ENCODE data around the gene GGA1. TPM values are rescaled to one million over a fixed set of nuclear protein-coding genes. Genes with fewer than 3 reads are reported as not detected.
A peak's percentile ranks its signal among the peaks of the same experiment; 100 is the strongest.

Gene GGA1
- total RNA-seq, 2 experiments from 2014 or later, result 59.5 to 64.4 TPM

DNA sequence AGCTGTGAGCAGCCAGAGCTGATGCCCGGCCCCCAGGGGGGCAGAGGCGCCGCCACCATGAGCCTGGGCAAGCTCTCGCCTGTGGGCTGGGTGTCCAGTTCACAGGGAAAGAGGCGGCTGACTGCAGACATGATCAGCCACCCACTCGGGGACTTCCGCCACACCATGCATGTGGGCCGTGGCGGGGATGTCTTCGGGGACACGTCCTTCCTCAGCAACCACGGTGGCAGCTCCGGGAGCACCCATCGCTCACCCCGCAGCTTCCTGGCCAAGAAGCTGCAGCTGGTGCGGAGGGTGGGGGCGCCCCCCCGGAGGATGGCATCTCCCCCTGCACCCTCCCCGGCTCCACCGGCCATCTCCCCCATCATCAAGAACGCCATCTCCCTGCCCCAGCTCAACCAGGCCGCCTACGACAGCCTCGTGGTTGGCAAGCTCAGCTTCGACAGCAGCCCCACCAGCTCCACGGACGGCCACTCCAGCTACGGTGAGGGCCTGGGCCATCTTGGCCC is 42.3 kb upstream of the GGA1 start:
- ChIA-PET POLR2A (interaction anchor here (0.8 to 6.4 kb wide), 16 partner anchors 10 to 322 kb away, joined by 3 to 39 read pairs (median 4); partner anchors contain the start of genes MFNG and RAC2), CTCF (interaction anchor here (0.9 to 9.8 kb wide), 23 partner anchors 9 to 307 kb away, joined by 3 to 374 read pairs (median 5); partner anchors contain the start of genes GGA1, LGALS2, MFNG and PDXP)
- Mint-ChIP-seq H3K36me3 (ENCODE audit: low read depth) (peaks cover 3% of the 10 kb centered on the region), H3K4me1 (peaks cover 35% of the 10 kb centered on the region), H3K4me3 (peak overlapping the region; percentile 34), H3K27ac (peak overlapping the region; percentile 79), H3K9me3 (no peaks in the 10 kb centered on the region), H3K27me3 (peaks cover 46% of the 10 kb centered on the region)
- peak; percentile 62 for DNase-seq

DNA sequence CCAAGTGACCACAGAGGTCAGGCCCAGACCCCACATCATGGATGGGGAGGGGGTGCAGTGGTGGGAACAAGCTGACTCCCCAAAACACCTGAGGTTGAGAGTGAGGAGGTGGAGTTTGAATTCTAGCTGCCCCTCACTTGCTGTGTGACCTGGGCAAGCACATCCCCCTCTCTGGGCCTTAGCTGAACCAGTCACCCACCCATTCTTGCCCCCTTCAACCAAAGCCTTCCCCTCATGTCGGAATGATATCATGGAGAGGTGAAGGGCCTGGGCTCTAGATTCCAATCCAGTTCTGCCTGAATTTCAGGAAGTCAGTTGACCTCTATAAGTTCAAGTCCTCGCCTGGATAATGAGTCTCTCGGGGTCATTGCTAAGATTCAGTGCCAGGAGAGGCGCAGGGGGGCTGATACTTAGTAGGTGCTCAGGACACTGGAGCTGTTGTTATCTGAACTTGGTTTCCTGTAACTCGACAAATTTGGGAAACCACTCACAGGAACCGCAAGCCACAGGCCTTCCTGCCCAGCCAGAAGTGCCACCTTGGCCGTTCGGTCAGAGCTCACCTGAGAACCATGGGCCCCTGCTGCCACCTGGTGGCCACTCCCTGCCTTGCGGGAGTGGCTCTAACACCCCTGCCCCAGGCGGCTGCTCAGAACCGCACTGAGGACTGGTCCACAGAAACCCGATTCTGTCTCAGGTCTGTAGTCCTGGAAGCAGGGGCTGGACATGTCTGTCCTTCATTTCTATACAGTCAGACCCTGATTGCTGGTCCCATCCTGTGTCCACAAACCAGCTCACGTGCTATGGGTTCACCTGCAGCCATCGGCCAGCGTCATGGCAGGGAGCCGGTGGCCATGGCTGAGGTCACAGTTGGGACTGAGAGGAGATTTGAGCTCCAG is 41.5 kb upstream of the GGA1 start:
- no peaks in the 10 kb centered on the region for H3K36me3 Mint-ChIP-seq (ENCODE audit: low read depth)
- CTCF ChIA-PET, result interaction anchor here (0.6 to 9.8 kb wide), 36 partner anchors 8 to 487 kb away, joined by 3 to 374 read pairs (median 4); partner anchors contain the start of genes GGA1, LGALS1, LGALS2 and MFNG
- peak overlapping the region; percentile 79 for H3K27ac Mint-ChIP-seq
- peak; percentile 97 for DNase-seq
- POLR2A ChIA-PET, result interaction anchor here (0.8 to 6.4 kb wide), 21 partner anchors 11 to 338 kb away, joined by 3 to 39 read pairs (median 4); partner anchors contain the start of genes LGALS2, MFNG and RAC2
- H3K27me3 Mint-ChIP-seq, result peaks cover 44% of the 10 kb centered on the region
- H3K4me1 Mint-ChIP-seq, result peaks cover 28% of the 10 kb centered on the region
- peak overlapping the region; percentile 54 for H3K4me3 Mint-ChIP-seq
- H3K9me3 Mint-ChIP-seq, result no peaks in the 10 kb centered on the region

DNA sequence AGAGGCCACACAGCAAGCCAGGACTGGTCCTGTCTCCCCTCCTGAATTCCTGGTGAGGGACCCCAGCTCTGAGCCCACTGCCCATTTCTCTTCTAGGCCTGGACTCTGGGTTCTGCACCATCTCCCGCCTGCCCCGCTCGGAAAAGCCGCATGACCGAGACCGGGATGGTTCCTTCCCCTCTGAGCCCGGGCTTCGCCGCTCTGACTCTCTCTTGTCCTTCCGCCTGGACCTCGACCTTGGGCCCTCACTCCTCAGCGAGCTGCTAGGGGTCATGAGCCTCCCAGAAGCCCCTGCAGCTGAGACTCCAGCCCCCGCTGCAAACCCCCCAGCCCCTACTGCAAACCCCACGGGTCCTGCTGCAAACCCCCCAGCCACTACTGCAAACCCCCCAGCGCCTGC is 40.6 kb upstream of the GGA1 start:
- ChIA-PET CTCF (interaction anchor here (0.6 to 9.8 kb wide), 21 partner anchors 10 to 405 kb away, joined by 3 to 374 read pairs (median 7); partner anchors contain the start of genes GGA1, LGALS2 and PDXP), POLR2A (interaction anchor here (0.8 to 6.4 kb wide), 10 partner anchors 12 to 339 kb away, joined by 3 to 39 read pairs (median 7); partner anchors contain the start of genes LGALS2 and MFNG)
- Mint-ChIP-seq H3K27ac (no peak overlapping the region), H3K36me3 (ENCODE audit: low read depth) (no peaks in the 10 kb centered on the region), H3K4me3 (no peak overlapping the region), H3K27me3 (peaks cover 35% of the 10 kb centered on the region), H3K9me3 (no peaks in the 10 kb centered on the region), H3K4me1 (peaks cover 25% of the 10 kb centered on the region)
- DNase-seq, result no peak

DNA sequence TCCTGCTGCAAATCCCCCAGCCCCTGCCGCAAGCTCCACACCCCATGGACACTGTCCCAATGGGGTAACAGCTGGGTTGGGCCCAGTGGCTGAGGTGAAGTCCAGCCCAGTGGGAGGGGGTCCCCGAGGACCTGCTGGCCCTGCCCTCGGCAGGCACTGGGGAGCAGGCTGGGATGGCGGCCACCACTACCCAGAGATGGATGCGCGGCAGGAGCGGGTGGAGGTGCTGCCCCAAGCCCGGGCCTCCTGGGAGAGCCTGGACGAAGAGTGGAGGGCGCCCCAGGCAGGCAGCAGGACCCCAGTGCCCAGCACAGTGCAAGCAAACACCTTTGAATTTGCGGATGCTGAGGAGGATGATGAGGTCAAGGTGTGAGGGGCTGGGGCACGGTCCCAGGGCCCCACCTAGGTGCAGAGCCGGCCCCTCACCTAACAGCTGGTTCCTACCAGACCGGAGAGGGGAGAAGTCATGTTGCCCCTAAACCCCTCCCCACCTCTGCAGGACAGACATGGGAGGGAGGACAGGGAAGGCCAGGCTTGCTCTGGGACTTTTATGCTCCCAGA is 40.1 kb upstream of the GGA1 start:
- H3K4me3 Mint-ChIP-seq, result no peak overlapping the region
- no peaks in the 10 kb centered on the region for H3K36me3 Mint-ChIP-seq (ENCODE audit: low read depth)
- ChIA-PET POLR2A (interaction anchor here (1.4 to 4.6 kb wide), 4 partner anchors 11 to 339 kb away, joined by 4 to 39 read pairs (median 9); partner anchors contain the start of gene LGALS2), CTCF (interaction anchor here (0.6 to 9.8 kb wide), 7 partner anchors 11 to 135 kb away, joined by 3 to 374 read pairs (median 26); partner anchors contain the start of gene GGA1)
- H3K27me3 Mint-ChIP-seq, result peaks cover 34% of the 10 kb centered on the region
- no peaks in the 10 kb centered on the region for H3K9me3 Mint-ChIP-seq
- no peak overlapping the region for H3K27ac Mint-ChIP-seq
- H3K4me1 Mint-ChIP-seq, result peaks cover 25% of the 10 kb centered on the region
- no peak for DNase-seq

DNA sequence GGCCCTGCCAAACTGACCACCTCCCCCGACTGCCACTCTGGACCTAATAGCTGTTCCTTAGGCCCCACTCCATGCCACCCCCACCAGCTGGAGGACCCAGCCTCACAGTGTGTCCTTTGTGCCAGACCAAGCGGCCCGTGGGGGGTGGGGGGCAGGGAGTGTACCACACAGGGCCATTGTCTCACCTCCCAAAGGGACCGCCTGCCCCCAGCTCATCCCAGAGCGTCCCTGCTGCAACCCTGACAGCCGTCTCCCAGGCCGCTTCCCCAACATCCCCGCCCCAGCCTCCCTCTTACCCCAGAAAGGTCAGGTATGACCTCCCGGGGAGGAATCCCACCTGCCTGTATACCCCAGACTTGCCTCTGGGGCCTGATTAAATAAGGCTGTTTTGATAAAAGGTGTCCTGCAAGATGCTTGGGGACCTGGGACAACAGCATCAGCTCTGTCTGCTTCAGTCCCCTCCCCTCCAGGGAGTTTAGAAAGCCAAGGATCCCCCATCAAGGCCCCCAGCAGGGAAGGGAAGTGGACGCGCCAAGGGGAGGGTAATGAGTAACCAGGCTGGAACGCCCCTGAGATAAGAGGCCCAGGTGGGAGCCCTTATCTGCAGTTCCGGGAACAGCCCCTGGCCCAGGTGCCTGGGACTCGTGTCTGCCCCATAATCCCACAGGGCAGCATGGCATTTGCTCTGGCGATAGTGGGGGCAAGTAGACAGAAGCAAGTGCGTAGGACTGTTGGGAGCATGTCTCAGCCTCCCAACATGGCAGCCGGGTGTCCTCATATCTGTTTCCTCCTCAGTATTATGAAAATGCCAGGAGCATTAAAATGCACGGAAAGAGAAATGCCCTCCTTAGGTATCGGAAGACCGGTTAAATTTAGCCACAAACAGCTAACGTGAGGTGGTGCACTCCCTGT is 39.4 kb upstream of the GGA1 start:
- ChIA-PET CTCF (interaction anchor here (1.4 to 9.8 kb wide), 5 partner anchors 22 to 31 kb away, joined by 5 to 374 read pairs (median 10); no protein-coding TSS in a partner anchor), POLR2A (interaction anchor here (1.7 to 4.6 kb wide), 2 partner anchors 30 to 340 kb away, joined by 4 to 39 read pairs; no protein-coding TSS in a partner anchor)
- H3K4me1 Mint-ChIP-seq, result peaks cover 21% of the 10 kb centered on the region
- no peak for DNase-seq
- no peak overlapping the region for H3K27ac Mint-ChIP-seq
- H3K36me3 Mint-ChIP-seq (ENCODE audit: low read depth), result no peaks in the 10 kb centered on the region
- peaks cover 28% of the 10 kb centered on the region for H3K27me3 Mint-ChIP-seq
- no peaks in the 10 kb centered on the region for H3K9me3 Mint-ChIP-seq
- H3K4me3 Mint-ChIP-seq, result no peak overlapping the region

DNA sequence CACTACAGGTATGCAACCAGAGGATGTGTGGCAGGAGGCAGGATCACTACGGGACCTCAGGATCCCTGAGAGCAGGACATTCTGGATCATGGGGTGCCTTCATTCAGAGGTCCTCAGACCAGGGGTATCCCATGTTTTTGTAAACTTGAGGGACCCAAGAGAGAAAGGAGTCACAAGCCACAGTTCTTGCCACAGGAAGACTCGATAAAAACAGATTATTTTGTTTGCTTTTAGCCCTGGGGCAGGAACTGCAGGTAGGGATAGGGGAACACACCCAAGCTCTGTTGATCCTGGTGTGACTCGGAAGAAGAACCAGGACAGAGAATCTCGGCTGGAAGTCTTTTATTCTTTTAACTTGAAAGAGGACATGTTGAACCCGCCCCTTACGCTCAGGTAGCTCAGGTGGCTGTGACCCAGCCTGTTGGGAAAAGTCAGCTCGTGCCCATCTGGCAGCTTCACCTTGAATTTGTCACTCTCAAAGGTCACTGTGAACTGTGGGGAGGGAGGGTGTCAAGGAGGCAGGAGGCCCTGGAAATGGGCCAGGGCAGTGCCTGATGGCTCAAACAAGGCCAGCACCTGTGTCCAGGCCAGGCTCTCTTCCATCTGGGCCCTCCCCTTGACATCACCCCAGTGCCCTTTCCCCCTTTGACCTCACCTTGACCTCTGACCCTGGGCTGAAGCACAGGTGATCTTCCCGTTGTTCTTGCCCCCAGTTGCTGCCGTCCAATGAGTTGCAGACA is 38.5 kb upstream of the GGA1 start:
- Mint-ChIP-seq H3K27me3 (peaks cover 23% of the 10 kb centered on the region), H3K4me1 (peaks cover 21% of the 10 kb centered on the region), H3K27ac (no peak overlapping the region), H3K9me3 (no peaks in the 10 kb centered on the region), H3K4me3 (no peak overlapping the region), H3K36me3 (ENCODE audit: low read depth) (no peaks in the 10 kb centered on the region)
- CTCF ChIA-PET, result interaction anchor here (0.6 to 1.7 kb wide), 6 partner anchors 8 to 98 kb away, joined by 3 to 10 read pairs (median 5); no protein-coding TSS in a partner anchor
- no peak for DNase-seq
- POLR2A ChIA-PET, result interaction anchor here (0.7 kb wide), 1 partner anchor 11 kb away, joined by 3 read pairs; no protein-coding TSS in a partner anchor

DNA sequence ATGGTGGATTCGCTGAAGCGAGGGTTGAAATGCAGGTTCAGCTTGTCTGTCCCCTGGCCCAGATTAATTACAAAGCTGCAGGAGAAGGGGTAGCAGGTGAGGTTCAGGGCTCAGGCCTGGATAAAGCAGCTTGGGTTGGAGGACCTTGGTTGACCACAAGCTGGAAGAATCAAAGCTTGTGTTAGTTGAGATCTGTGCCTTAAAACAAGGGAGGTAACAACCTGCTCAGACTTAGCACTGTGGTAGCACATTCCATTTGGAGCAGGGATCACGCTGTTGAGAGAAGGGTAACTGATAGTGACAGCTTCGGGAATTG is 38.0 kb upstream of the GGA1 start:
- CTCF ChIA-PET, result interaction anchor here (0.6 to 1.7 kb wide), 6 partner anchors 9 to 98 kb away, joined by 3 to 10 read pairs (median 5); no protein-coding TSS in a partner anchor
- POLR2A ChIA-PET, result interaction anchor here (0.7 kb wide), 1 partner anchor 11 kb away, joined by 3 read pairs; no protein-coding TSS in a partner anchor
- H3K36me3 Mint-ChIP-seq (ENCODE audit: low read depth), result no peaks in the 10 kb centered on the region
- H3K27ac Mint-ChIP-seq, result no peak overlapping the region
- no peak overlapping the region for H3K4me3 Mint-ChIP-seq
- no peak for DNase-seq
- no peaks in the 10 kb centered on the region for H3K9me3 Mint-ChIP-seq
- peaks cover 23% of the 10 kb centered on the region for H3K27me3 Mint-ChIP-seq
- H3K4me1 Mint-ChIP-seq, result peaks cover 21% of the 10 kb centered on the region

DNA sequence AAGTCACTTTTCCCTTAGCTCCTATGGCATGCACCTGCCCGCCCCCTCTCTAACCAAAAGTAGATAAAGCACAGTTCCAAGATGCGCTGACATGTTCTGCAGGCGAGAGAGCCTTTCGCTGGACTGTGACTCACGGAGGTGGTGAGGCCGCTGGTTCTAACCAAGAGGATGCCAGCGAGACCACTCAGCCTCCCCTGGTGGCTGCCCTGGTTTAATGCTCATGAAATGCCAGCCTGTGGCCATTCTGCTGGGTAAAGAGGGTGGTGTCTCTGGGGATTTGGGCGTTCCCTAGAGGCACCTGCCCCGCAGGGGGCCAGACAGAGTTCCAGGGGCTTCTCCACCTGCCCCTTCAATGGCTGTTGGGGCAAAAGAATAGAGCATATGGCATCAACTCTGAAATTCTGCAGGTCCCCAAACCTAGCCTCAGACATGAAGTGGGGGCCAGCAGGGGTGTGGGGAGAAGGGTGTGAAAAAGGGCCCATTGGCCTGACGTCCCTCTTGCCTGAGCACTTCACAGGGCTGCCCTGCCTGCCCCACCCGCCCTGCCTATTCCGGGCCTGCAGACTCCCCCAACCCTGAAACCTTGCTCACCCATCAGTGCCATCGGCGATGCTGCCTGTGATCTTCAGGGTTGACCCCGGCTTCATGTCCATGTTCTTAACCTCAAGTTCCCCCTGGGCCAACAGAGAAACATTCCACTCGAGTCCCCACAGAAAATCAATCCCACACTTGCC is 37.2 kb upstream of the GGA1 start:
- POLR2A ChIA-PET, result no interaction called here

DNA sequence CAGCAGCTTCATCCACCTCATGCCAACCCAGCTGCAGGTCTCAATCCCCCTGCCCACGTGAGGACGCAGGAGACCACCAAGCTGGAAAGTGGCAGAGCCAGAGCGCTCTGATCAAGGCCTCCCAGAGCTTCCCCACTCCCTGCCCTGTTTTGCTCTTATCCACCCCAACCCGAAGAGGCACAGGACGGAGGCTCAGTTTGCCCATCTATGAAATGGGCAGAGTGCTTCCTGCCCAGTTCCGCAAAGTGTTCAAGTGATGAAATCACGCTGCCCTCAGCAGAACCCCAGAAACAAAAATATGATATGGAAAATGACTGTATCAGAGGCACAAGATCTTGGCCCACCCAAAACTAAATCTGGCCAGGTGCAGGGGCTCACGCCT is 36.7 kb upstream of the GGA1 start:
- CTCF ChIA-PET, result no interaction called here
- POLR2A ChIA-PET, result no interaction called here
- H3K27ac Mint-ChIP-seq, result no peak overlapping the region

More for the DNA sequence above, 37.2 kb upstream of the GGA1 start:
- Mint-ChIP-seq H3K27me3 (peaks cover 24% of the 10 kb centered on the region), H3K9me3 (no peaks in the 10 kb centered on the region), H3K4me1 (peaks cover 13% of the 10 kb centered on the region), H3K4me3 (no peak overlapping the region), H3K36me3 (ENCODE audit: low read depth) (no peaks in the 10 kb centered on the region), H3K27ac (no peak overlapping the region)
- DNase-seq, result no peak
- CTCF ChIA-PET, result interaction anchor here (1.1 to 1.7 kb wide), 5 partner anchors 10 to 99 kb away, joined by 3 to 10 read pairs (median 5); no protein-coding TSS in a partner anchor

DNA sequence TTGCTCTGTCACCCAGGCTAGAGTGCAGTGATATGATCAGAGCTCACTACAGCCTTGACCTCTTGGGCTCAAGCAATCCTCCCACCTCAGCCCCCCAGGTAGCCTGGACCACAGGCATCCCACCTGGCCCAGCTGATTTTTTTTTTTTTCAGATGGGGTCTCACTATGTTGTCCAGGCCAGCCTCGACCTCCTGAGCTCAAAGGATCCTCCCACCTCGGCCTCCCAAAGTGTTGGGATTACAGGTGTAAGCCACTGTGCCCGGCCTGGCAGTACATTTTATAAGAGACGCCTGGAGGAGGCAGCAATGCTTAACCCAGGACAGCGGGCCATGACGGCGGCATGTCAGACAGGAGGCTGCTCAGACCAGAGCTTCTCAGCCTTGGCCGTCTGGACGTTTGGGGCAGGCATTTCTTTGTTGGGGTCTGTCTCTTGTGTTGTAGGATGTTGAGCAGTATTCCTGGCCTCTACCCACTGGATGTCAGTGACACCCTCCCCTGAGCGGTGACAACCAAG is 33.1 kb upstream of the GGA1 start:
- Mint-ChIP-seq H3K9me3 (no peaks in the 10 kb centered on the region), H3K4me1 (peaks cover 6% of the 10 kb centered on the region), H3K27ac (no peak overlapping the region), H3K27me3 (peaks cover 17% of the 10 kb centered on the region), H3K4me3 (no peak overlapping the region), H3K36me3 (ENCODE audit: low read depth) (no peaks in the 10 kb centered on the region)
- CTCF ChIA-PET, result interaction anchor here (0.6 to 2.3 kb wide), 4 partner anchors 9 to 500 kb away, joined by 3 to 10 read pairs (median 5); no protein-coding TSS in a partner anchor
- POLR2A ChIA-PET, result no interaction called here
- DNase-seq, result no peak

More for the DNA sequence above, 36.7 kb upstream of the GGA1 start:
- no peak for DNase-seq
- Mint-ChIP-seq H3K36me3 (ENCODE audit: low read depth) (no peaks in the 10 kb centered on the region), H3K9me3 (no peaks in the 10 kb centered on the region), H3K4me1 (peaks cover 7% of the 10 kb centered on the region), H3K4me3 (no peak overlapping the region), H3K27me3 (peaks cover 24% of the 10 kb centered on the region)

All from activated CD4-positive, alpha-beta memory T cell treated with anti-CD3 and anti-CD28 coated beads, Interleukin-2, amount 10 ng/mL, durations not matched to agents 7 days and 5 days (primary cell).